H1 (cell line): ENCODE data around the gene PTAR1. TPM values are rescaled to one million over a fixed set of nuclear protein-coding genes. Genes with fewer than 3 reads are reported as not detected.
A peak's percentile ranks its signal among the peaks of the same experiment; 100 is the strongest.

Experiments
- POLR2A ChIP-seq, 2 experiments: IDR thresholded peaks; 1 replicate in 1 of 2; 2 replicates in 1 of 2; pipeline ENCODE4 v1.6.1; 2011; ENCODE audit warnings: low read depth in 2 of 2, low read length in 2 of 2, mild to moderate bottlenecking in 2 of 2; ENCODE audit errors: control extremely low read depth in 1 of 2
- RXRA ChIP-seq: IDR thresholded peaks from 2 replicates; pipeline ENCODE4 v1.6.1; 2011; ENCODE audit warnings: low read depth, mild to moderate bottlenecking, low read length, moderate library complexity; ENCODE audit not compliant: insufficient read depth
- polyA plus RNA-seq, 7 experiments: library from polyadenylated mRNA; depleted of rRNA in 3 of 7; stranded (reverse) in 5 of 7; unstranded in 2 of 7; fragments of >200 nt in 5 of 7; fragments of 200-250 nt in 2 of 7; gene quantifications; 1 replicate in 5 of 7; 2 replicates in 1 of 7; 4 replicates in 1 of 7; pipeline versions ENCODE4 v1.2.1 to v1.2.3, GENCODE V29; 2011 to 2013; ENCODE audit warnings: missing spikeins in 2 of 7, mixed read lengths in 2 of 7
- total RNA-seq: library from RNA; stranded (reverse); fragmentation: NEBNext Ultra II Directional; extraction: Animal tissue kit (Norgen Biotek cat#: 25700); gene quantifications from 2 replicates; pipeline ENCODE4 v1.2.1, GENCODE V29; 2021
- TF ChIP-seq, protein P1 (sequence below): fragments of 300-600 bp; sonication (generic); IDR thresholded peaks from 2 replicates; pipeline ENCODE4 v1.7.1; 2012; ENCODE audit warnings: low read length, moderate library complexity, mild to moderate bottlenecking, inconsistent platforms; ENCODE audit not compliant: insufficient replicate concordance
- TF ChIP-seq, protein P2 (sequence below), 3 experiments: IDR thresholded peaks; 1 replicate in 2 of 3; 2 replicates in 1 of 3; pipeline versions ENCODE4 v1.5.1 to v1.6.1; 2011; ENCODE audit warnings: low read length in 3 of 3, mild to moderate bottlenecking in 3 of 3, inconsistent platforms in 2 of 3, low read depth in 1 of 3, moderate library complexity in 1 of 3; ENCODE audit not compliant: insufficient read depth in 1 of 3; ENCODE audit errors: control extremely low read depth in 1 of 3

PTAR1 gene
- total and polyA plus RNA-seq, 2 of the 8 experiments (the other 6 are each of a cell fraction or from before 2014, with no cell fraction given), result 19.5 to 84.9 TPM

DNA sequence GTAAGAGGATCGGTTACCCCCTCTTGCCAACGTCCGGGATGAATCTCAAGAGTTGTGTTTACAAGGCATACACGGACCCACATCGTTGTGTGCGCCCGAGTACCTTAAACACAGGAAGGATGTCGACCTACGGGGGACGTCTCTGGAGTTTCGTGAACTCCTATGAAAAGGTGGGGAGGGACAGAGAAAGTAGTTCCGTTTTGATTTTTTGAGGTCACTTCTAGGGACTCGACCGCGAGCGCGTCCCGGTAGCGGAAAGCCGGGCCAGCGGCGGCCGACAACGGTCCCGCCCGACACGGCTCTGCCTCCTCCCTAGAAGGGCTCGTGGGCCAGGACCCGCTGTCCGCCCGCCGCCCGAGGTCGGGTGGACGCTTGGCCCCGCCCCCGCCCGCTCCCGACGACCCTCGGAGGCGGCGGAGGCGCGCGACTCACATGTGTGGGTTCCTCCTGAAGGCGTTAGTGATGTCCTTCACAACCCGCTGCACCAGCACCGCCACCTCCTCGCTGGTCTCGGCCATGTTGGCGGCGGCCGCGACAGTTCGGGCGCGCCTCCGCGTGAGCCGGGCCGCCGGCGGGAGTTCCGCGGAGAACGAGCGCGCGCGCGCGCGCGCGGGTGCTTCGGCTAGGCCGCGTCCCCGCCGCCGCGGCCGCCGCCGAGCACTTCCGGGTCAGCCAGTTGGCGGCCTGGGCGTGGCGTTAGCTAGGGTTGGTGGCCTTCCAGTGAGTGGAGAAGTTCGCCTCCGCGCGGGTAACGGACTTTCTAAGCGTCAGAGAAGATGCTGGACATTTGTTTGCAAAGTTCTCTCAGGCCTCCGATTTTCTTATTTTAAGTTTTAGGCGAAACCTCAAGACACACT is at the start of gene PTAR1 (continued):
- TF ChIP-seq, protein P1, sequence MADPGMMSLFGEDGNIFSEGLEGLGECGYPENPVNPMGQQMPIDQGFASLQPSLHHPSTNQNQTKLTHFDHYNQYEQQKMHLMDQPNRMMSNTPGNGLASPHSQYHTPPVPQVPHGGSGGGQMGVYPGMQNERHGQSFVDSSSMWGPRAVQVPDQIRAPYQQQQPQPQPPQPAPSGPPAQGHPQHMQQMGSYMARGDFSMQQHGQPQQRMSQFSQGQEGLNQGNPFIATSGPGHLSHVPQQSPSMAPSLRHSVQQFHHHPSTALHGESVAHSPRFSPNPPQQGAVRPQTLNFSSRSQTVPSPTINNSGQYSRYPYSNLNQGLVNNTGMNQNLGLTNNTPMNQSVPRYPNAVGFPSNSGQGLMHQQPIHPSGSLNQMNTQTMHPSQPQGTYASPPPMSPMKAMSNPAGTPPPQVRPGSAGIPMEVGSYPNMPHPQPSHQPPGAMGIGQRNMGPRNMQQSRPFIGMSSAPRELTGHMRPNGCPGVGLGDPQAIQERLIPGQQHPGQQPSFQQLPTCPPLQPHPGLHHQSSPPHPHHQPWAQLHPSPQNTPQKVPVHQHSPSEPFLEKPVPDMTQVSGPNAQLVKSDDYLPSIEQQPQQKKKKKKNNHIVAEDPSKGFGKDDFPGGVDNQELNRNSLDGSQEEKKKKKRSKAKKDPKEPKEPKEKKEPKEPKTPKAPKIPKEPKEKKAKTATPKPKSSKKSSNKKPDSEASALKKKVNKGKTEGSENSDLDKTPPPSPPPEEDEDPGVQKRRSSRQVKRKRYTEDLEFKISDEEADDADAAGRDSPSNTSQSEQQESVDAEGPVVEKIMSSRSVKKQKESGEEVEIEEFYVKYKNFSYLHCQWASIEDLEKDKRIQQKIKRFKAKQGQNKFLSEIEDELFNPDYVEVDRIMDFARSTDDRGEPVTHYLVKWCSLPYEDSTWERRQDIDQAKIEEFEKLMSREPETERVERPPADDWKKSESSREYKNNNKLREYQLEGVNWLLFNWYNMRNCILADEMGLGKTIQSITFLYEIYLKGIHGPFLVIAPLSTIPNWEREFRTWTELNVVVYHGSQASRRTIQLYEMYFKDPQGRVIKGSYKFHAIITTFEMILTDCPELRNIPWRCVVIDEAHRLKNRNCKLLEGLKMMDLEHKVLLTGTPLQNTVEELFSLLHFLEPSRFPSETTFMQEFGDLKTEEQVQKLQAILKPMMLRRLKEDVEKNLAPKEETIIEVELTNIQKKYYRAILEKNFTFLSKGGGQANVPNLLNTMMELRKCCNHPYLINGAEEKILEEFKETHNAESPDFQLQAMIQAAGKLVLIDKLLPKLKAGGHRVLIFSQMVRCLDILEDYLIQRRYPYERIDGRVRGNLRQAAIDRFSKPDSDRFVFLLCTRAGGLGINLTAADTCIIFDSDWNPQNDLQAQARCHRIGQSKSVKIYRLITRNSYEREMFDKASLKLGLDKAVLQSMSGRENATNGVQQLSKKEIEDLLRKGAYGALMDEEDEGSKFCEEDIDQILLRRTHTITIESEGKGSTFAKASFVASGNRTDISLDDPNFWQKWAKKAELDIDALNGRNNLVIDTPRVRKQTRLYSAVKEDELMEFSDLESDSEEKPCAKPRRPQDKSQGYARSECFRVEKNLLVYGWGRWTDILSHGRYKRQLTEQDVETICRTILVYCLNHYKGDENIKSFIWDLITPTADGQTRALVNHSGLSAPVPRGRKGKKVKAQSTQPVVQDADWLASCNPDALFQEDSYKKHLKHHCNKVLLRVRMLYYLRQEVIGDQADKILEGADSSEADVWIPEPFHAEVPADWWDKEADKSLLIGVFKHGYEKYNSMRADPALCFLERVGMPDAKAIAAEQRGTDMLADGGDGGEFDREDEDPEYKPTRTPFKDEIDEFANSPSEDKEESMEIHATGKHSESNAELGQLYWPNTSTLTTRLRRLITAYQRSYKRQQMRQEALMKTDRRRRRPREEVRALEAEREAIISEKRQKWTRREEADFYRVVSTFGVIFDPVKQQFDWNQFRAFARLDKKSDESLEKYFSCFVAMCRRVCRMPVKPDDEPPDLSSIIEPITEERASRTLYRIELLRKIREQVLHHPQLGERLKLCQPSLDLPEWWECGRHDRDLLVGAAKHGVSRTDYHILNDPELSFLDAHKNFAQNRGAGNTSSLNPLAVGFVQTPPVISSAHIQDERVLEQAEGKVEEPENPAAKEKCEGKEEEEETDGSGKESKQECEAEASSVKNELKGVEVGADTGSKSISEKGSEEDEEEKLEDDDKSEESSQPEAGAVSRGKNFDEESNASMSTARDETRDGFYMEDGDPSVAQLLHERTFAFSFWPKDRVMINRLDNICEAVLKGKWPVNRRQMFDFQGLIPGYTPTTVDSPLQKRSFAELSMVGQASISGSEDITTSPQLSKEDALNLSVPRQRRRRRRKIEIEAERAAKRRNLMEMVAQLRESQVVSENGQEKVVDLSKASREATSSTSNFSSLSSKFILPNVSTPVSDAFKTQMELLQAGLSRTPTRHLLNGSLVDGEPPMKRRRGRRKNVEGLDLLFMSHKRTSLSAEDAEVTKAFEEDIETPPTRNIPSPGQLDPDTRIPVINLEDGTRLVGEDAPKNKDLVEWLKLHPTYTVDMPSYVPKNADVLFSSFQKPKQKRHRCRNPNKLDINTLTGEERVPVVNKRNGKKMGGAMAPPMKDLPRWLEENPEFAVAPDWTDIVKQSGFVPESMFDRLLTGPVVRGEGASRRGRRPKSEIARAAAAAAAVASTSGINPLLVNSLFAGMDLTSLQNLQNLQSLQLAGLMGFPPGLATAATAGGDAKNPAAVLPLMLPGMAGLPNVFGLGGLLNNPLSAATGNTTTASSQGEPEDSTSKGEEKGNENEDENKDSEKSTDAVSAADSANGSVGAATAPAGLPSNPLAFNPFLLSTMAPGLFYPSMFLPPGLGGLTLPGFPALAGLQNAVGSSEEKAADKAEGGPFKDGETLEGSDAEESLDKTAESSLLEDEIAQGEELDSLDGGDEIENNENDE, result no peak
- peak; percentile 33 to 81 for TF ChIP-seq POLR2A (IDR thresholded peaks at IDR 0.05; ENCODE audit: control extremely low read depth in 1 of 2, low read depth in 2 of 2, low read length in 2 of 2)
- TF ChIP-seq, protein P2, sequence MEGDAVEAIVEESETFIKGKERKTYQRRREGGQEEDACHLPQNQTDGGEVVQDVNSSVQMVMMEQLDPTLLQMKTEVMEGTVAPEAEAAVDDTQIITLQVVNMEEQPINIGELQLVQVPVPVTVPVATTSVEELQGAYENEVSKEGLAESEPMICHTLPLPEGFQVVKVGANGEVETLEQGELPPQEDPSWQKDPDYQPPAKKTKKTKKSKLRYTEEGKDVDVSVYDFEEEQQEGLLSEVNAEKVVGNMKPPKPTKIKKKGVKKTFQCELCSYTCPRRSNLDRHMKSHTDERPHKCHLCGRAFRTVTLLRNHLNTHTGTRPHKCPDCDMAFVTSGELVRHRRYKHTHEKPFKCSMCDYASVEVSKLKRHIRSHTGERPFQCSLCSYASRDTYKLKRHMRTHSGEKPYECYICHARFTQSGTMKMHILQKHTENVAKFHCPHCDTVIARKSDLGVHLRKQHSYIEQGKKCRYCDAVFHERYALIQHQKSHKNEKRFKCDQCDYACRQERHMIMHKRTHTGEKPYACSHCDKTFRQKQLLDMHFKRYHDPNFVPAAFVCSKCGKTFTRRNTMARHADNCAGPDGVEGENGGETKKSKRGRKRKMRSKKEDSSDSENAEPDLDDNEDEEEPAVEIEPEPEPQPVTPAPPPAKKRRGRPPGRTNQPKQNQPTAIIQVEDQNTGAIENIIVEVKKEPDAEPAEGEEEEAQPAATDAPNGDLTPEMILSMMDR (IDR thresholded peaks at IDR 0.05; ENCODE audit: control extremely low read depth in 1 of 3, insufficient read depth in 1 of 3, low read depth in 1 of 3, low read length in 3 of 3), result no peak
- TF ChIP-seq RXRA, result no peak
